ENCODE results near the gene KDM4C. TPM values are rescaled to one million over a fixed set of nuclear protein-coding genes. Genes with fewer than 3 reads are reported as not detected.

The KDM4C gene
- total and polyA plus RNA-seq, 2 donors (not counting 1 experiment from before 2014, with no cell fraction given): 13.0 to 39.0 TPM

DNA sequence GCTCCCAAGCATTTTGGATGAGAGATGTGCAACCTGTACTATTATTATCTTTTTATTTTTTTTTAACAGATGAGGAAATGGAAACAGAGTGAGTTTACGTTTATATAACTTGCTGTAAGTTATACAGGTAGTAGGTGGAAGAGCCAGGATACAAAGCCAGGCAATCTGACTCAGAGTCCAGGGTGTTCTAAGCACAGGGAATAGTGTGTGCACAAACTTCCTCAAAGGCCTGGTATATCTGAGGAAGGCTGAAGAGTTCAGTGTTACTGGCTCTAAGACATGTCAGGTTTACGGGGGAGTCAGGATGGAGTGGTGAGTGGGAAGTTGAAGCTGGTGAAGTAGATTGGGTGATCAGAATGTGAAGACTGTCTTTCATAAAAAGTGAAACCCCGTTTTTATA lies 353.6 kb downstream of the KDM4C start:
- no peaks in the 10 kb centered on the region for H3K79me2 ChIP-seq (ENCODE audit: control insufficient read depth, insufficient read depth, low read length)

DNA sequence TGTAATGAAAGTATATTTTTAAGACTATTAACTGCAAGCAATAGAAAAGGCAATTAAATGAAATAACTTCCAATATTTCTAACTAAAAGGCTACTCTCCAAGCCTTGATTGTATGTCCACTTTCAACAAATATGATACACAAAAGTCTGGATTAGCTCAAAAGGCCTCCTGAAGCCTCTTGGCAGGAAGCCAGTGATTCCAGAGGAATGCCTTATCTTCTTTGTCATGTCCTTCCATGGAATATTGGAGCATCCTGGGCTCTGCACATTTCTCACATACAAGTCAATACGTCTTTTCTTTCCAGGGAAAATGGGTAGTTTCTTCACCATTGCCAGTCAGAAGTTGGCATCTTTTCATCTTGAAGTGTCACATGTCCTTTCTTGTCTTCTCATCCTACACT lies 357.8 kb downstream of the KDM4C start:
- Histone ChIP-seq H4K20me1 (ENCODE audit: control insufficient read depth, extremely low read depth, insufficient read depth, low read length) (no peaks in the 10 kb centered on the region), H3K27me3 (ENCODE audit: control insufficient read depth, insufficient read depth, low read length) (no peaks in the 10 kb centered on the region), H3K9me3 (ENCODE audit: control insufficient read depth, insufficient read depth, low read depth, low read length) (no peaks in the 10 kb centered on the region), H3K4me1 (ENCODE audit: control insufficient read depth, extremely low read depth, insufficient read depth, low read length) (no peaks in the 10 kb centered on the region), H2AFZ (ENCODE audit: low read length) (no peak overlapping the region), H3K27ac (ENCODE audit: insufficient read depth, low read length) (no peak overlapping the region), H3K4me2 (ENCODE audit: extremely low read depth, insufficient read depth, low read length) (no peak overlapping the region), H3K9ac (ENCODE audit: insufficient read depth, low read length) (no peak overlapping the region), H3K36me3 (ENCODE audit: control insufficient read depth, insufficient read depth, low read length) (no peaks in the 10 kb centered on the region), H3K4me3 (replicated peaks in 1 of 4; ENCODE audit: control extremely low read depth in 1 of 4, insufficient read depth in 1 of 4, low read depth in 3 of 4, low read length in 4 of 4) (no peak overlapping the region), H3K79me2 (ENCODE audit: control insufficient read depth, insufficient read depth, low read length) (no peaks in the 10 kb centered on the region)
- TF ChIP-seq, protein P1, sequence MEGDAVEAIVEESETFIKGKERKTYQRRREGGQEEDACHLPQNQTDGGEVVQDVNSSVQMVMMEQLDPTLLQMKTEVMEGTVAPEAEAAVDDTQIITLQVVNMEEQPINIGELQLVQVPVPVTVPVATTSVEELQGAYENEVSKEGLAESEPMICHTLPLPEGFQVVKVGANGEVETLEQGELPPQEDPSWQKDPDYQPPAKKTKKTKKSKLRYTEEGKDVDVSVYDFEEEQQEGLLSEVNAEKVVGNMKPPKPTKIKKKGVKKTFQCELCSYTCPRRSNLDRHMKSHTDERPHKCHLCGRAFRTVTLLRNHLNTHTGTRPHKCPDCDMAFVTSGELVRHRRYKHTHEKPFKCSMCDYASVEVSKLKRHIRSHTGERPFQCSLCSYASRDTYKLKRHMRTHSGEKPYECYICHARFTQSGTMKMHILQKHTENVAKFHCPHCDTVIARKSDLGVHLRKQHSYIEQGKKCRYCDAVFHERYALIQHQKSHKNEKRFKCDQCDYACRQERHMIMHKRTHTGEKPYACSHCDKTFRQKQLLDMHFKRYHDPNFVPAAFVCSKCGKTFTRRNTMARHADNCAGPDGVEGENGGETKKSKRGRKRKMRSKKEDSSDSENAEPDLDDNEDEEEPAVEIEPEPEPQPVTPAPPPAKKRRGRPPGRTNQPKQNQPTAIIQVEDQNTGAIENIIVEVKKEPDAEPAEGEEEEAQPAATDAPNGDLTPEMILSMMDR (conservative IDR thresholded peaks at IDR 0.05 in 1 of 2, IDR thresholded peaks at IDR 0.05 in 1 of 2; ENCODE audit: low read depth in 1 of 2, low read length in 2 of 2): no peak
- TF ChIP-seq EZH2 (IDR thresholded peaks at IDR 0.05; ENCODE audit: low read length, missing control alignments): no peak
- DNase-seq (ENCODE audit: low read depth in 2 of 2): no peak

More for the DNA sequence above, 353.6 kb downstream of the KDM4C start:
- Histone ChIP-seq H3K4me2 (ENCODE audit: extremely low read depth, insufficient read depth, low read length) (no peak overlapping the region), H3K4me3 (replicated peaks in 1 of 4; ENCODE audit: control extremely low read depth in 1 of 4, insufficient read depth in 1 of 4, low read depth in 3 of 4, low read length in 4 of 4) (no peak overlapping the region), H3K27me3 (ENCODE audit: control insufficient read depth, insufficient read depth, low read length) (no peaks in the 10 kb centered on the region), H4K20me1 (ENCODE audit: control insufficient read depth, extremely low read depth, insufficient read depth, low read length) (no peaks in the 10 kb centered on the region), H3K4me1 (ENCODE audit: control insufficient read depth, extremely low read depth, insufficient read depth, low read length) (no peaks in the 10 kb centered on the region), H3K9me3 (ENCODE audit: control insufficient read depth, insufficient read depth, low read depth, low read length) (no peaks in the 10 kb centered on the region), H3K9ac (ENCODE audit: insufficient read depth, low read length) (no peak overlapping the region), H3K36me3 (ENCODE audit: control insufficient read depth, insufficient read depth, low read length) (no peaks in the 10 kb centered on the region), H3K27ac (ENCODE audit: insufficient read depth, low read length) (no peak overlapping the region), H2AFZ (ENCODE audit: low read length) (no peak overlapping the region)
- TF ChIP-seq, protein P1 (conservative IDR thresholded peaks at IDR 0.05 in 1 of 2, IDR thresholded peaks at IDR 0.05 in 1 of 2; ENCODE audit: low read depth in 1 of 2, low read length in 2 of 2): no peak
- TF ChIP-seq EZH2 (IDR thresholded peaks at IDR 0.05; ENCODE audit: low read length, missing control alignments): no peak
- DNase-seq (ENCODE audit: low read depth in 2 of 2): no peak

DNA sequence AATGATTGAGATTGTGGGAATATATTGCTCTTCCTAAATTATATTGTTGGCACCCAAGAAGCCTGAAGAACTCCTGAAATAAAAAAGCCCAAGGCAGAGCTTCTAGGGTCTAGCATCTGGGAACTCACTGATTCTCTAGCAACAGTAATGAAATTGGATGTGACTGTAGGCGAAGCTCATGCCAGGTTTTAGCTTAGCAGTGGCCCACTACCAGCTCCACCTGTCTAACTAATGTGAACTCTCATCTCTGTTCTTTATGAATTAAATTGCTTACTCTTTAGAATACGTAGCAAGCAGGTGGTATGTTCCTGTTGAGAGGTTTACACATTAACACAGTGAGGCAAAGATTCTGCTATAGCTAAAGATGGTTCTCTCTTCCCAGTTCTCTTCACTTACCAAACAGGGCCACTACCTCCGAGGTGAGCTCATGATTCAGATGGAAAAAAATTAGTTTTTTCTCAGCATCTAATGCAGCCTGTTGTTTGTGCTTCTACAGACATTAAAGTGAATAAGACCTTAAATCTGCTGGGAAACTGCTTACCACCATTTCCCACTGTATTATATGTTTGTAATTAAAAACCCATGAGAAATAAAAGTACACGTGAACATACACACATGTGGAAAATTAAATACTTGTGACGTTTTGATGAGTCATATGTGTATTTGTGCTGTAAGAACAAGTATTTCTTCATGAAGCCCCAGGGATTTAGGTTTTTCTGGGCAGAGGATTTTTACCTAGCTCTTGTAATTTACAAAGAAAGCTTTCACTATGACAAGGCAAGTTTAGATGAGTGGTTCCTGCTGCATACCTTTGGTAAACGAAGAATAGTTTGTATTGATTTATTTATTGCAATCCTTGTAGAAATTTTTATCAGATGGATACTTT lies 360.1 kb downstream of the KDM4C start:
- Histone ChIP-seq H3K9me3 (ENCODE audit: control insufficient read depth, insufficient read depth, low read depth, low read length) (no peaks in the 10 kb centered on the region), H3K4me2 (ENCODE audit: extremely low read depth, insufficient read depth, low read length) (no peak overlapping the region), H3K4me3 (replicated peaks in 1 of 4; ENCODE audit: control extremely low read depth in 1 of 4, insufficient read depth in 1 of 4, low read depth in 3 of 4, low read length in 4 of 4) (no peak overlapping the region), H3K79me2 (ENCODE audit: control insufficient read depth, insufficient read depth, low read length) (no peaks in the 10 kb centered on the region), H2AFZ (ENCODE audit: low read length) (no peak overlapping the region), H3K36me3 (ENCODE audit: control insufficient read depth, insufficient read depth, low read length) (no peaks in the 10 kb centered on the region), H3K27me3 (ENCODE audit: control insufficient read depth, insufficient read depth, low read length) (no peaks in the 10 kb centered on the region), H3K27ac (ENCODE audit: insufficient read depth, low read length) (no peak overlapping the region), H3K4me1 (ENCODE audit: control insufficient read depth, extremely low read depth, insufficient read depth, low read length) (no peaks in the 10 kb centered on the region), H3K9ac (ENCODE audit: insufficient read depth, low read length) (no peak overlapping the region), H4K20me1 (ENCODE audit: control insufficient read depth, extremely low read depth, insufficient read depth, low read length) (no peaks in the 10 kb centered on the region)
- TF ChIP-seq, protein P1 (conservative IDR thresholded peaks at IDR 0.05 in 1 of 2, IDR thresholded peaks at IDR 0.05 in 1 of 2; ENCODE audit: low read depth in 1 of 2, low read length in 2 of 2): no peak
- no peak for TF ChIP-seq EZH2 (IDR thresholded peaks at IDR 0.05; ENCODE audit: low read length, missing control alignments)
- DNase-seq (ENCODE audit: low read depth in 2 of 2): peak in 1 of 2 donors; percentile 51
